ENCODE data around the gene FAM184A. TPM values are rescaled to one million over a fixed set of nuclear protein-coding genes. Genes with fewer than 3 reads are reported as not detected.

Gene FAM184A
- total RNA-seq, 4 donors from 2014 or later: 19.3 to 37.1 (median 21.3) TPM

DNA sequence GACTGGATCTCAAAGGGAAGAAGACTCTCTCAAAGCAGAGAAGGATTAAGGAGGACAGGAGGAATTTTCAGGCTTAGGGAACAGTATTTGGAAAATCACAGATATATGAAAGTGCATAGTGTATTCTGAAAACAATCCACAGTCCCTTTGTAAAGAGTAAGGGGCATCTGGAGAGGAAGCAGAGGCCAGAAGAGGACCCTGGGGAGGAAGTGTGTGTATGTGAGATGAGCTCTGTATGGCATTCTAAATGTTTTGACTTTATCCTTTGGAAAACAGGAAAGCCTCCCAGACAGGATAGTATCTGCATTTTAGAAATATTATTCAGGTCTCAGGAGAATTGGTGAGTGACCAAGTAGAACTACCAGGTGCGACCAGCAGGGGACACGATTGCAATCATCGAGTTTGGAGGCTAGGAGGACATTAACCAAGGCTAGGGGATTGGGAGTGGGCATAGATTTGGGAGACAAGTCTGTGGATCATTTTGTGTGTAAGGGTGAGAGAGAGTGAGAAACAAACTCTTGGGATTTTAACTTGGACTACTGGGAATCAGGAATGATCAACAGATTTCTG is 38.3 kb upstream of the FAM184A start:
- TF ChIP-seq, protein P1, sequence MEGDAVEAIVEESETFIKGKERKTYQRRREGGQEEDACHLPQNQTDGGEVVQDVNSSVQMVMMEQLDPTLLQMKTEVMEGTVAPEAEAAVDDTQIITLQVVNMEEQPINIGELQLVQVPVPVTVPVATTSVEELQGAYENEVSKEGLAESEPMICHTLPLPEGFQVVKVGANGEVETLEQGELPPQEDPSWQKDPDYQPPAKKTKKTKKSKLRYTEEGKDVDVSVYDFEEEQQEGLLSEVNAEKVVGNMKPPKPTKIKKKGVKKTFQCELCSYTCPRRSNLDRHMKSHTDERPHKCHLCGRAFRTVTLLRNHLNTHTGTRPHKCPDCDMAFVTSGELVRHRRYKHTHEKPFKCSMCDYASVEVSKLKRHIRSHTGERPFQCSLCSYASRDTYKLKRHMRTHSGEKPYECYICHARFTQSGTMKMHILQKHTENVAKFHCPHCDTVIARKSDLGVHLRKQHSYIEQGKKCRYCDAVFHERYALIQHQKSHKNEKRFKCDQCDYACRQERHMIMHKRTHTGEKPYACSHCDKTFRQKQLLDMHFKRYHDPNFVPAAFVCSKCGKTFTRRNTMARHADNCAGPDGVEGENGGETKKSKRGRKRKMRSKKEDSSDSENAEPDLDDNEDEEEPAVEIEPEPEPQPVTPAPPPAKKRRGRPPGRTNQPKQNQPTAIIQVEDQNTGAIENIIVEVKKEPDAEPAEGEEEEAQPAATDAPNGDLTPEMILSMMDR (IDR thresholded peaks at IDR 0.05): no peak
- TF ChIP-seq POLR2A (IDR thresholded peaks at IDR 0.05): no peak
- no peak overlapping the region for H3K27ac ChIP-seq
- DNase-seq: no peak
- 69 to 84% methylated on average over 3 of the region's 3 CpGs for WGBS, 2 donors
- no peaks in the 10 kb centered on the region for H3K4me1 ChIP-seq
- no peaks in the 10 kb centered on the region for H3K9me3 ChIP-seq
- no peaks in the 10 kb centered on the region for H3K27me3 ChIP-seq
- intact Hi-C loops (cut with DNase I): no loop called here
- no peak overlapping the region for H3K4me3 ChIP-seq (replicated peaks in 1 of 3)
- no peaks in the 10 kb centered on the region for H3K36me3 ChIP-seq

DNA sequence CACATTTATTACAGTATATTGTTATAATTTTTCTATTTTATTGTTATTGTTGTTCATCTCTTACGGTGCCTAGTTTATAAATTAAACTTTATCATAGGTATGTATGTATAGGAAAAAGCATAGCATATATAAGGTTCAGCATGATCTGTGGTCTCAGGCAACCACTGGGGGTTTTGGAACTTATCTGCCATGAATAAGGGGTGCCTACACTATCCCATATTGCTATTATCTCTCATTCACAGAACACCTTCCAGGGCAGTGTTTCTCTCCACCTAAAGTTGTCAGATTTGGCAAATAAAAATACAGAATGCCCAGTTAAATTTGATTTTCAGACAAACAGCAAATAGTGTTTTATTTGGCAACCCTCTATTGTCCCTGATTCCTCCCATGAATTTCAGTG is 35.5 kb upstream of the FAM184A start:
- Histone ChIP-seq H3K27me3 (no peaks in the 10 kb centered on the region), H3K36me3 (no peaks in the 10 kb centered on the region), H3K4me3 (replicated peaks in 1 of 3) (no peak overlapping the region), H3K27ac (no peak overlapping the region), H3K4me1 (no peaks in the 10 kb centered on the region), H3K9me3 (no peaks in the 10 kb centered on the region)
- TF ChIP-seq, protein P1 (IDR thresholded peaks at IDR 0.05): no peak
- TF ChIP-seq POLR2A (IDR thresholded peaks at IDR 0.05): no peak
- intact Hi-C loops (cut with DNase I): loop anchor here (5.0 kb wide), 1 partner anchor 147 kb away; no protein-coding TSS in a partner anchor
- 97 to 98% methylated on average over 1 of the region's 1 CpG for WGBS, 2 donors
- DNase-seq: no peak

DNA sequence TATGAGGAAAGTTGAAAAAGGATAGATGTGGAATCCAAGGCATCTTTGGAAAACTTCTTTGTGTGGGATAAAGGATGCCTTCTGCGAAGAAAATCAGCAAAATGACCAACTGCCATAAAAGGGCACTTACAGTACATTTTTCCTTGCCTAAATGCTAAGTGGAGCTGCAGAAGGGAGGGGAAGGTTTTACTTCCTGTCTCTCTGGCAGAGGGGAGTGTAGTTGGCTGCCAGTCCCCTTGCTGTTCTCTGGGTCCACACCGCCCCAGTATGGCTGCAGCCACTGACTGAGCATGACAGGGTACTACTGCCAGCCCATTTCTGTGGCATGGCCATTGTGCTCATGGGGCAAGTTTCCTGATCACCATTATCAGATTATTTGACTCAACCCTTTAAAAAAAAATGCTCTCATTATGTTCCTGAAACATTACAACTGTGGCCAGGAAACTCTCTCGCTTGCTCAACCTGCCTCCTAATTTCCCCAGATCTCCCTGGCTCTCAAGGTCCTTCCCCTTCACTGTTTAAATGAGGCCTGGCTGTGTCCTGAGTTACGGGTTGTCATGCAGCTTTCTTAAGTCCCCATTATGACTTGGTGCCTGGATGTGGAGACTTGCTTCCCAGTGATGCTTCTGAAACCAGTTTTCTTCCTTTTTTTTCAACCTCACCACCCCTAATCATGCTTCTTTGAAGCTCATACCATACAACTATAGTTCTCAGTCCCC is 34.5 kb upstream of the FAM184A start:
- intact Hi-C loops (cut with DNase I): loop anchor here (5.0 kb wide), 1 partner anchor 146 kb away; no protein-coding TSS in a partner anchor

DNA sequence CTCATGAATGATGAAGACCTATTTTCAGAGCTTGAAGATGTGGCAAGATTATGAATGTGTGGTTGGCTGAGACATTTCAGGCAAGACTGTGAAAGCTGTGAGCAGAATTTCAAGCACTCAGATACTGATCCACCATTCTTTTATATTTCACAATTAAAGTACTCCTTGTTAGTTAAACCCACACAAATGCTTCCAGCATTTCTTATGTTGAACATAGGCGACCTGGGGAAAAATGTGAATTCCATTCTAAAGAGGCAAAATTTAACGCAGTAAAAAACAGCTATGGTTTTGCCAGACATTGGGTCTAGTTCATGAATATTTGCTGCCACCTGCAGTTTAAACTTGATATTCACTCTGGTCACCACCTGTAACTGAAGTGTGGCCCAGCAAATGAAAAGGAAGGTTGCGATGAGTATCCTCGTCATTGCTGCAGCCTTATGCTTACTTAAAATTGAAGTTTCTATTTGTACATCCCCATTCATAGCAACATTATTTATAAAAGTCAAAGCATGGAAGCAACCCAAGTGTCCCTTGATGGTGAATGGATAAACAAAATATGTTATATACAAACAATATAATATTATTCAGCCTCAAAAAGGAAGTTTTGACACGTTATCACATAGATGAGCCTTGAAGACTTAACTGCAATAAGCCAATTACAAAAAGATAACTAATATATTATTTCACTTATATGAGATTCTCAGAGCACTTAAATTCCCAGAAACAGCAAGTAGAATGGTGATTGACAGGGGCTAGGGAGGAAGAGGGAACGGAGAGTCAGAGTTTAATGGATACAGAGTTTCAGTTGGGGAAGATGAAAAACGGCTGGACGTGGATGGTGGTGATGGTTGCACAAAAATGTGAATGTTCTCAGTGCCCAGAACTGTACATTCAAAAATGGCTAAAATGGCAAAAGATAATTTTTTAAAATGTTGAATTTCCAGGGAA is 32.4 kb upstream of the FAM184A start:
- TF ChIP-seq, protein P1 (IDR thresholded peaks at IDR 0.05): peak in 5 of 6 experiments; percentile 11 to 90 (median 59)
- no peak for TF ChIP-seq POLR2A (IDR thresholded peaks at IDR 0.05)
- no peaks in the 10 kb centered on the region for H3K36me3 ChIP-seq
- no peaks in the 10 kb centered on the region for H3K4me1 ChIP-seq
- H3K27ac ChIP-seq: no peak overlapping the region
- no peaks in the 10 kb centered on the region for H3K27me3 ChIP-seq
- 39 to 42% methylated on average over 8 of the region's 8 CpGs for WGBS, 2 donors
- intact Hi-C loops (cut with DNase I): loop anchor here (5.0 kb wide), 1 partner anchor 144 kb away; no protein-coding TSS in a partner anchor
- no peaks in the 10 kb centered on the region for H3K9me3 ChIP-seq
- DNase-seq: peak; percentile 17 to 25
- H3K4me3 ChIP-seq (replicated peaks in 1 of 3): no peak overlapping the region

More for the DNA sequence above, 34.5 kb upstream of the FAM184A start:
- no peaks in the 10 kb centered on the region for H3K27me3 ChIP-seq
- no peak overlapping the region for H3K27ac ChIP-seq
- no peak overlapping the region for H3K4me3 ChIP-seq (replicated peaks in 1 of 3)
- H3K9me3 ChIP-seq: no peaks in the 10 kb centered on the region
- no peaks in the 10 kb centered on the region for H3K36me3 ChIP-seq
- 81% methylated on average over 4 of the region's 4 CpGs for WGBS, 2 donors
- DNase-seq: no peak
- TF ChIP-seq POLR2A (IDR thresholded peaks at IDR 0.05): no peak
- TF ChIP-seq, protein P1 (IDR thresholded peaks at IDR 0.05): no peak
- no peaks in the 10 kb centered on the region for H3K4me1 ChIP-seq
